HUES64 (cell line): ENCODE measurements around the gene CDH12.
"Not testable (repeated sequence)": the region's sequence is repeated elsewhere in the genome, so short reads cannot be mapped to it uniquely, and the experiment has no call there.

Source experiments
- H3K27ac ChIP-seq: 2 replicates; pipeline ENCODE4 v1.7.0; 2013; ENCODE audit warnings: low read depth, low read length, inconsistent platforms
- H3K27me3 ChIP-seq: 2 replicates; pipeline ENCODE4 v1.6.1; 2013; ENCODE audit warnings: mild to moderate bottlenecking, low read length; ENCODE audit not compliant: insufficient read depth
- H3K36me3 ChIP-seq: 2 replicates; pipeline ENCODE4 v1.6.1; 2013; ENCODE audit warnings: mild to moderate bottlenecking, low read length; ENCODE audit not compliant: insufficient read depth
- H3K4me1 ChIP-seq: 2 replicates; pipeline ENCODE4 v1.6.1; 2013; ENCODE audit warnings: mild to moderate bottlenecking, low read length, moderate library complexity; ENCODE audit not compliant: insufficient read depth
- H3K4me3 ChIP-seq: 2 replicates; pipeline ENCODE4 v1.5.1; 2013; ENCODE audit warnings: mild to moderate bottlenecking, low read length, moderate library complexity
- H3K9ac ChIP-seq: 2 replicates; pipeline ENCODE4 v1.6.1; 2013; ENCODE audit warnings: mild to moderate bottlenecking, low read depth, low read length
- H3K9me3 ChIP-seq: 2 replicates; pipeline ENCODE4 v1.6.1; 2013; ENCODE audit warnings: low read depth, low read length; ENCODE audit not compliant: insufficient read depth
- WGBS: fragments of 150-250, 120-280 bp; methylation state at CpG from one replicate; pipeline ENCODE4 v1.1.7; 2013; ENCODE audit warnings: missing lambda C conversion rate; 5-methylcytosine and 5-hydroxymethylcytosine counted together

CDH12 gene

DNA sequence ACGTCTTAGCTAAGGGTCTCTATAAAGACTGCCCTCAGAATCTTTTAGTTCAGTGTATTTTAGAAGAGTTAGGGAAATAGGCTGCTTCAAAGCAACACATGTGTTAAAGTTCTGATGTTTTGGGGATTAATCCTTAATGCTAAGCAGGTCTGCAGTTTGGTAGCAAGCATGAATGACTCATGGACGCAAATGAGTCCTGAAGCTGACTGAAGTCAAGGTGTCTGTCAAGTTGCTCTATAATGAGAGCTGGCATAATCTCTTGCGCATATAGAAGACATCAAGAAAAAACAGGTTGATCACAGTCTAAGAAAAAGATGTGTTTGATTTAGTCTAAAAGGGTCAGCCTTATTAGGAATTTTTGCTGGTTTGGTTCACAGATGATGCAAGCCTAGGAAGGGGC, 630.1 kb downstream of the CDH12 start:
- H3K27me3 ChIP-seq, result no peaks in the 10 kb centered on the region
- H3K36me3 ChIP-seq, result no peaks in the 10 kb centered on the region
- 93% methylated on average over 3 of the region's 3 CpGs for WGBS

DNA sequence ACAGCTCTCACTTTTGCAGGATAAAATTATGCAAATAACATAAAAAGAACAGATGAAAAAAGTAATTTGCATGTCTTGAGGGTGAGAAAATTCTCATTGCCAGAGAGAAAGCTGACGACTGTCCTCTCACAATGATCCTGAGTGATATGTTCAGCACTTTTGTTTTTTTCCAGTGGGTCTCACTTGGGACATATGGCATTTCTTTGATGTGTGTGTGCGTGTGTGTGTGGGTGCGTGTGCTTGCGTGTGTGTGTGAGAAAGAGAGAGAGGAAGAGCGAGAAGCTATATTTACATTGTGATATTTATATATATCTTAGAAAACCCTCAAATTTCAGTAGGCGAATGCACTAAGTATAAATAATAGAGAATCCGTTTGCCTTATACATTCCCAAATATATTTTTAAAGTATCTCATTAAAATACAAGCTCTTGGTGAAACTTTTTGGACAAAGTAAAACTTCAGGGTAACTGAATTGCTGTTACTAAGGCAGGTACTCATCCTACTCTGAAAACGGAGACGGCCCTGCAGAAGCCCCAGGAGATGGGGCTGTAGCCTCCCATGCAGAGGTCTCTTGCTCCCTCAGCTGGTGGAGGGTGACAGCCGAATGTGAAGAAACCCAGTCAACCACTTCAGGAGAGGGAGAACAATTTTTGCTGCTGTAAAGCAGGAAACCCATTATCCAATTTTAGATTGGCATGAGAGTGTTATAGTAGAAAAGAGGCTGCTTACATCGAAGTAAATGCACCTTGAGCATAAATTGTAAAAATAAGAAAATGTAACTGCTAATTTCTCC, 639.2 kb downstream of the CDH12 start:
- not testable (repeated sequence) for H3K27me3 ChIP-seq, H3K4me1 ChIP-seq, H3K9me3 ChIP-seq, H3K4me3 ChIP-seq, H3K36me3 ChIP-seq, H3K9ac ChIP-seq, H3K27ac ChIP-seq
- 35% methylated on average over 3 of the region's 11 CpGs for WGBS

More for the DNA sequence above, 630.1 kb downstream of the CDH12 start:
- Histone ChIP-seq H3K4me3 (no peak overlapping the region), H3K9me3 (no peaks in the 10 kb centered on the region), H3K9ac (no peak overlapping the region), H3K4me1 (no peaks in the 10 kb centered on the region), H3K27ac (no peak overlapping the region)

DNA sequence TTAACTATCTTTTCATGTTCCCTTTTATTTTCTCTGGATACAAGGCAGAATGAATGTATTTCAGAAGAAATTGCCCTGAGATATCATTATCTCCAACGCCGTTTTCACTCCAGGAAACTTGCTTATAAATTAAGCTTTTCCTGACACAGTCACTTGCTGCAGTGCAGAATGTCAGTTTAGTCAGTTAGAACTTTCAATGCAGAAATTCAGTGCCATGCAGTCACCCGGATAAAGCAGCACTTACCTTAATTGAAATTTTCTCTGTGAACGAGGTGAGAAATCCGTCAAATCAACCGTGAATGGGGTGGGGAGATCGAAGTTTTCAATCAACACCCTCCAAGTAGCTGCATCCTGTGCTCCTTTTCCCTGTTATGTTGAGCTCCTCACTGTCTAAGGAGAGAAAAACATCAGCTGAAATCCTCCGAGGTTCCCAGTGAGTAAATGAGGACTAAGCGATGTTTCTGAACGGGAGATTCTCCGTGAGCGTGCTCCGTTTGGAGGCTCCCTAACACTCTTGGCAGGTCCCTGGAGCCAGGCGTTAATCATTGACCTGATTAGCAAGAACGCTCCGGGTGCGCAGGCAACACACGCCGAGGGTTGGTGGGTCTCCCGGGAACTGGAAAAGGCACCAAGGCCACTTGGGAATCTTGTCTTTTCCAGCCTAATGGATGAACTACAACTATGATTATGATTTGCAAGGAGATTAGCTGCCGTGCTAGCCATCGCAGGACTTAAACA, 640.7 kb downstream of the CDH12 start:
- H3K36me3 ChIP-seq, H3K4me1 ChIP-seq, H3K27ac ChIP-seq, H3K4me3 ChIP-seq, H3K27me3 ChIP-seq, H3K9me3 ChIP-seq, H3K9ac ChIP-seq: not testable (repeated sequence)
- 69% methylated on average over 13 of the region's 22 CpGs for WGBS

DNA sequence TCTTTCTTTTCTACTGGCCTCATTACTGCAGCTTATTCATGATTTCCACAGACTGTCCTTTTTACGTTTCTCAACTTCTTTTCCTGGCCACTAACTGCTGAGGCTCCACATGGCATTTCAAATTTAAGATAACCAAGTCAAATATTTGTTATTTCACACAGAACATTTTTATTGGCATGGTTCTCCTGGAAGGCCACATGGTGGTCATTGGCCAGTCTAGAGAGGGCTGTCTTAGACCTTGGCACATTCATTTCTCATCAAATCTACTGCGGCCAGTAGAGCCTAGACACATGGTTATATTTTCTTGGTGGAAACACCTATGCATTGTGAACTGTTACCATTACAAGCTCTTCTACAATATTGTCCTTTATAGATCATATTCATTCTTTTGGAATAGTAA, 644.7 kb downstream of the CDH12 start:
- H3K9me3 ChIP-seq, H3K27me3 ChIP-seq, H3K4me1 ChIP-seq, H3K4me3 ChIP-seq, H3K36me3 ChIP-seq, H3K27ac ChIP-seq, H3K9ac ChIP-seq: not testable (repeated sequence)
- WGBS, result 94% methylated on average over 1 of the region's 2 CpGs

DNA sequence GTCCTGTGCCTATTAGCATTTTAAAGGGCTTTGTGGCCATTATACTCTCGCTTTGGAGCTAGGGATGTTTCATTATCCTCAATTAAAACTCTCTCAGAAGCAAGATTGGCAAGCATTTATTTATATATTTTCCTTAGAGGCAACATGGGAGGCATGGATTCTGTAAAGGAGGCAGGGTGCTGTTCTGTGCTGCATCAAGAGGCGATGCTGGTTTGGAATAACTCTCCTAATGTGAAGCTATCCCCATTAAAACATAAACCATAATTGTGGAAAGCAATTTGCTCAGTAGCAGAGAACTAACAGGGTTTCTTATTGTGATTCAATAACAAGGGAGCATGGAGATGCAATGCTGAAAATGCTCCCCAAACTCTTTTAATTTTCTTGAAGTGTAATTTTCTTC, 664.5 kb downstream of the CDH12 start:
- not testable (repeated sequence) for H3K27me3 ChIP-seq, H3K4me3 ChIP-seq, H3K4me1 ChIP-seq, H3K36me3 ChIP-seq, H3K9me3 ChIP-seq, H3K27ac ChIP-seq, H3K9ac ChIP-seq
- WGBS, result 92% methylated on average over 2 of the region's 2 CpGs

DNA sequence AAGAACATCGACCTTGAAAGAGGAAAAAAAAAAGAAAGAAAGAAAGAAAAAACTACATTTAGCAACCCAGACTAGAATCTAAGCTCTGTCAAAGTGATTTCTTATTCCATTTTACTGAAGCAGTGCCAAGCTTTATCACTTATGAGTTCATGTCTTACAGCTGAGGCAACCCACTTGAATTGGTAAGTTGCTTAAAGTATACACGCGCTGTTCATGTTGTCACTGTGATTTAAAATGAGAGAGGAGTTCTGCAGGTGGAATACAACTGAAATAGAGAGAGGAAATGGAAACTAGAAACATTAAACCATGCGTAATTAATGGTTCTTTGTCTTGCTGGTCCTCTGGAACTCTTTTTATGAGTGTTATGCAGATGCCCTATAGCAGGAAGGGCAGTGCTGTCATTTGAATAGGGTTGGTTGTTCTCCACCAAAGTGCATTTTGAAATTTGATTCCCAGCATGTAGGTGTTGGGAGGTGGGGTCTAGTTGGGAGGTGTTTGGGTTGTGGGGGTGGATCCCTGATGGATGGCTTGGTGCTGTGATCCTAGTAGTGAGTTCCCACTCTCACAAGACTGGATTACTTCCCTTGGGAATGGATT, 665.4 kb downstream of the CDH12 start:
- H3K36me3 ChIP-seq, H3K4me1 ChIP-seq, H3K27ac ChIP-seq, H3K27me3 ChIP-seq, H3K9ac ChIP-seq, H3K9me3 ChIP-seq, H3K4me3 ChIP-seq: not testable (repeated sequence)
- WGBS, result 56% methylated on average over 2 of the region's 4 CpGs

DNA sequence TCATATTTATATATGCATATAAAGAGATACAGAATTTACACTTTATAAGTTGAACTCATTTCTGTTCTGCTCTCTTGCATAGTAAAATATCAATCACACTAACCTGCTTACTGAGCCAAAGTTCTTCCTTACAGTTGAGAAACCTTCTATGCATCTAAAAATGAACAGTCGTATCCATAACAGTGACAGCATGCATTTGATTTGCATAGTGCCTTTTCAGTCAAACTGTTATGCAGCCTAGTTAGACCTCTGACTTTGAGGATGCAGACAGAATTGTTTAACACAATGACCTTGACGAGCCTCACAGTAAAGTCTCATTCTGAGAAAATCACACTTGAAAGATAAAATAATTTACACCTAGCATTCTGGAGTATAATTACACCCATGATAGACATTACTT, 683.9 kb downstream of the CDH12 start:
- H3K9ac ChIP-seq, H3K27ac ChIP-seq, H3K4me3 ChIP-seq, H3K4me1 ChIP-seq, H3K36me3 ChIP-seq, H3K9me3 ChIP-seq, H3K27me3 ChIP-seq: not testable (repeated sequence)
- no CpG with 5 or more reads among the region's 2 CpGs for WGBS

DNA sequence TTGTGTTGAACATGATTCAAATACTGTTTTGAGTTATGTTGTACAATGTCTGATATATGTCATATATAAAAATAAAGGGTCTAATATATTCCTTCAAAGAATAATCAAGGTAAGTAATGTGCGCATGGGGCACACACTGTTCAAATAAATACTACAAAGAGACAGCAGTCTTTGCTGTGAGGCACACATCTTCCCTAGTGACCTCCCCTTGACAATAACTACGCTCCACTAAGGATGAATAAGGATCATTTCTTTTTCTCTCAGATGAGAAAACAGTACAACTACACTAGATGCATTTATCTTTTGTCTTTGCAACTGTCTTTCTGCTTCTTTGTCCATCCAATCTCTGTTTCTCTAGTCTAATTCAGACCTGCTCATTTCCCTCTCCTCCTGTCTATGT, 684.4 kb downstream of the CDH12 start:
- not testable (repeated sequence) for H3K27me3 ChIP-seq, H3K4me1 ChIP-seq, H3K9me3 ChIP-seq, H3K27ac ChIP-seq, H3K4me3 ChIP-seq, H3K36me3 ChIP-seq, H3K9ac ChIP-seq
- WGBS, result no CpG with 5 or more reads among the region's 2 CpGs

DNA sequence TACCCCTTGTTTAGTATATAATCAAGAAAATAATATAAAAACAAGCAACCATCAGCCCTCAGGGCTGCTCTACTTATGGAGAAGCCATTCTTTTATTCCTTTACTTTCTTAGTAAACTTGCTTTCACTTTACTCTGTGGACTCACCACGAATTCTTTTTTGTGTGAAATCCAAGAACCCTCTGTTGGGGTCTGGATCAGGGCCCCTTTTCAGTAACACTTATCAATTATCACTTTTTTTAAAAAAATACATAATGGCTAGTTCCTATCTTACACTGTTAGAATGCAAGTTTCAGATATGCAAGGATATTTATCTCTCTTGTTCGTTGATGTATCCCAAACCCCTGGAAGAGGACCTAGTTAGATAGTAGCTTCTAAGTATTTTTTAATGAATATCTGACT, 687.2 kb downstream of the CDH12 start:
- not testable (repeated sequence) for H3K4me3 ChIP-seq, H3K4me1 ChIP-seq, H3K9me3 ChIP-seq, H3K36me3 ChIP-seq, H3K27ac ChIP-seq, H3K9ac ChIP-seq, H3K27me3 ChIP-seq
- 96% methylated on average over 1 of the region's 2 CpGs for WGBS

DNA sequence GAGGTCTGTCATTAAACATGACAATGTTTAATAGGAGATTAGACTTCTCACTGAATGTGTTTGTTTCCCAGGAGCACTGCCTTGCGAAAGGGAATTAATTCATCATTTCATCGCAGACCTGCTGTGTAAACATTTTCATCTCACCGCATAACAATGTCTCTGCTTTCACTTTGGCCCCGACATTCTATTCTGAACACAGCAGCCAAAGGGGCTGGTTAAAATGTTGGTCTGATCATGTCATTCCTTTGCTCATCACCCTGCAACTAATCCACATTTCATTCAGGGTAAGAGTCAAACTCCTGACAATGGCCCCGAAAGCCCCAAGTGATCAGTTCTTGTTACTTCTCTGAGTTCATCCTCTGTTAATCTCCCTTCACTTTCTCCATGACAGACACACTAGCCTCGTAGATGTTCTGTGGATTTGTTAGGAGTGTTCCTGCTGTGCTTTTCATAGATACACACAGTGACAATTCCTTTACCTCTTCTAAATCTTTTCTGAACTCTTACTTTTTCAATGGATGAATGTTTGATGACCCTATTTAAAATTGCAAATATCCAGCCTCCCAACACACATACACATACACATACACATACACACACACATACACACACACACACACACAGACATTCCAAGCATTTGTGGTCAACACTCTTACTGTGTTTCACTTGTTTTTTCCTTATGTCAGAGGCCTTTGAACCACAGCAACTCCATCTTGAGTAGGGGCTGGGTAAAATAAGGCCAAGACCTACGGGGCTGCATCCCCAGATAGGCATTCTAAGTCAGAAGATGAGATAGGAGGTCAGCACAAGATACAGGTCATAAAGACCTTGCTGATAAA, 688.0 kb downstream of the CDH12 start:
- not testable (repeated sequence) for H3K36me3 ChIP-seq, H3K9me3 ChIP-seq, H3K27me3 ChIP-seq, H3K9ac ChIP-seq, H3K27ac ChIP-seq, H3K4me1 ChIP-seq, H3K4me3 ChIP-seq
- 48% methylated on average over 2 of the region's 7 CpGs for WGBS

DNA sequence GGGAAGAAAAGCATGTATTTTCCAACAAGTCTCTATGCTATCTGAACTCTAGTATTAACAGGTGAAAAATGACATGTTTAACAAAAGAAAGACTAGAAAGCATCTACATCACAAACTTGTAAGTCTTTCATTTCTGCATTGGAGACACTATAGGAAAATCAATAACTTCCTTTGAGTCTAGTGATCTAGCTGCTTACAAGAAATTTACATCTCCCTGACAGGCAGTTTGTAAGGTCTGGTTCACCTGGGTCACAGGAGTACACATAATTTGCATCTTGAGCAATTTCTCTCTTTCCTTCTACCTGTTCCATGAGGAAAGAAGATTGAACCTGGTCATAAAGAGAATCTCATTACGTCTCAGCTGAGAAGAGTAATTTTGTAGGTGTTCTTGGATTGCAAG, 696.2 kb downstream of the CDH12 start:
- not testable (repeated sequence) for H3K27me3 ChIP-seq, H3K36me3 ChIP-seq, H3K9ac ChIP-seq, H3K9me3 ChIP-seq, H3K4me1 ChIP-seq, H3K4me3 ChIP-seq, H3K27ac ChIP-seq
- WGBS, result no CpG with 5 or more reads among the region's 1 CpG
